ENCODE results near the gene SKIDA1.

DNA sequence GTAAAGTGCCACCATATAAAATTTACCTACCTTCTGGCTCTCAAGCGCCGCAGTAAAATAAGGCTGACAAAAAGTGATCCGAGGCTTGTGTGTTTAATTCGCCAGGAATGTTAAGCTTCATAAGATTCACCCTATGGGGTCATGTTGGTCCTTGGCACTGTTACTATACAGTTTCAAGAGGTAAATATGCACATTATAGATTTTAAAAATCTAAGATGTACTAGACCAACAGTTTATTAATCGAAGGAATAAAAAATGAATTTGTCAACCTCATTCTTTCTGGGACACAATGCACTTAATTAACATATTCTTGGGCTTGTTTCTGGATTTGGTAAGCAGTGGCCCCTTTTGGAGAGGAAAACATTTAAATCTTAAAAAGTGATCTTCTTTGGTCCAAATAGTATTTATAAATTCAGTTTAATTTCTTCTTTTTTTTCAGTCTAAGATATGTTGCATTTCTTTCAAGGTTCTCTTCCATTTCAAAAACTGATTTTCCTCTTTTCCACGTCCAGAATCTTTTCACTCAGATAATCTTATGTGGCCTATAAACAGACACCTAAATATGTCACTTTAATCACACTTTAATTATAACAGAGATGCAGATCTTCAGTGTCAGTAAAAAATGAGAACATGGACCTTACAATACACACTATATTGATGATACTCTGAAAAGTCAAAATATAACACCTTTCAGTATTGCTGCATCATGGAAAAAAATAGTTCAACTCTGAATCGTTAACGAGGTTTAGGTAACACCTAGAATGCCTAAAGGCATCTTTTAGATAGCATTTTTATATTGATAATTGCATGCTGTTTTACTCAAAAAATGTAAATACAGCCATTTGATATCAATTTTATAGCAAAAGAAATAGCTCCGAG, 3.8 kb upstream of the SKIDA1 start:
- TF ChIP-seq, protein P1, sequence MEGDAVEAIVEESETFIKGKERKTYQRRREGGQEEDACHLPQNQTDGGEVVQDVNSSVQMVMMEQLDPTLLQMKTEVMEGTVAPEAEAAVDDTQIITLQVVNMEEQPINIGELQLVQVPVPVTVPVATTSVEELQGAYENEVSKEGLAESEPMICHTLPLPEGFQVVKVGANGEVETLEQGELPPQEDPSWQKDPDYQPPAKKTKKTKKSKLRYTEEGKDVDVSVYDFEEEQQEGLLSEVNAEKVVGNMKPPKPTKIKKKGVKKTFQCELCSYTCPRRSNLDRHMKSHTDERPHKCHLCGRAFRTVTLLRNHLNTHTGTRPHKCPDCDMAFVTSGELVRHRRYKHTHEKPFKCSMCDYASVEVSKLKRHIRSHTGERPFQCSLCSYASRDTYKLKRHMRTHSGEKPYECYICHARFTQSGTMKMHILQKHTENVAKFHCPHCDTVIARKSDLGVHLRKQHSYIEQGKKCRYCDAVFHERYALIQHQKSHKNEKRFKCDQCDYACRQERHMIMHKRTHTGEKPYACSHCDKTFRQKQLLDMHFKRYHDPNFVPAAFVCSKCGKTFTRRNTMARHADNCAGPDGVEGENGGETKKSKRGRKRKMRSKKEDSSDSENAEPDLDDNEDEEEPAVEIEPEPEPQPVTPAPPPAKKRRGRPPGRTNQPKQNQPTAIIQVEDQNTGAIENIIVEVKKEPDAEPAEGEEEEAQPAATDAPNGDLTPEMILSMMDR (IDR thresholded peaks at IDR 0.05; ENCODE audit: insufficient read depth, low read length), result no peak
- TF ChIP-seq, protein P2, sequence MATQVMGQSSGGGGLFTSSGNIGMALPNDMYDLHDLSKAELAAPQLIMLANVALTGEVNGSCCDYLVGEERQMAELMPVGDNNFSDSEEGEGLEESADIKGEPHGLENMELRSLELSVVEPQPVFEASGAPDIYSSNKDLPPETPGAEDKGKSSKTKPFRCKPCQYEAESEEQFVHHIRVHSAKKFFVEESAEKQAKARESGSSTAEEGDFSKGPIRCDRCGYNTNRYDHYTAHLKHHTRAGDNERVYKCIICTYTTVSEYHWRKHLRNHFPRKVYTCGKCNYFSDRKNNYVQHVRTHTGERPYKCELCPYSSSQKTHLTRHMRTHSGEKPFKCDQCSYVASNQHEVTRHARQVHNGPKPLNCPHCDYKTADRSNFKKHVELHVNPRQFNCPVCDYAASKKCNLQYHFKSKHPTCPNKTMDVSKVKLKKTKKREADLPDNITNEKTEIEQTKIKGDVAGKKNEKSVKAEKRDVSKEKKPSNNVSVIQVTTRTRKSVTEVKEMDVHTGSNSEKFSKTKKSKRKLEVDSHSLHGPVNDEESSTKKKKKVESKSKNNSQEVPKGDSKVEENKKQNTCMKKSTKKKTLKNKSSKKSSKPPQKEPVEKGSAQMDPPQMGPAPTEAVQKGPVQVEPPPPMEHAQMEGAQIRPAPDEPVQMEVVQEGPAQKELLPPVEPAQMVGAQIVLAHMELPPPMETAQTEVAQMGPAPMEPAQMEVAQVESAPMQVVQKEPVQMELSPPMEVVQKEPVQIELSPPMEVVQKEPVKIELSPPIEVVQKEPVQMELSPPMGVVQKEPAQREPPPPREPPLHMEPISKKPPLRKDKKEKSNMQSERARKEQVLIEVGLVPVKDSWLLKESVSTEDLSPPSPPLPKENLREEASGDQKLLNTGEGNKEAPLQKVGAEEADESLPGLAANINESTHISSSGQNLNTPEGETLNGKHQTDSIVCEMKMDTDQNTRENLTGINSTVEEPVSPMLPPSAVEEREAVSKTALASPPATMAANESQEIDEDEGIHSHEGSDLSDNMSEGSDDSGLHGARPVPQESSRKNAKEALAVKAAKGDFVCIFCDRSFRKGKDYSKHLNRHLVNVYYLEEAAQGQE (IDR thresholded peaks at IDR 0.05; ENCODE audit: insufficient replicate concordance, low read depth), result no peak
- TF ChIP-seq POLR2AphosphoS5 (IDR thresholded peaks at IDR 0.05; ENCODE audit: low read depth), result no peak
